WTC11 (cell line): ENCODE results near the gene ITGA8. TPM values are rescaled to one million over a fixed set of nuclear protein-coding genes. Genes with fewer than 3 reads are reported as not detected.

Experiments used
- ATAC-seq: fragments of 200-7000 bp; cut with Tn5 transposase; 2 replicates; pipeline ENCODE4 v1.10.0; 2021; ENCODE audit warnings: mild to moderate bottlenecking, moderate library complexity
- CTCF ChIA-PET: fragments of 300-600 bp; sonication (Branson Sonifier 250); formaldehyde crosslinking; loops from one replicate; lab custom pipeline; 2021; ENCODE audit warnings: antibody characterized with exemption; lab: Charles Lee
- POLR2A ChIA-PET: fragments of 350-600 bp; sonication (Branson Sonifier 250); formaldehyde crosslinking; loops from one replicate; lab custom pipeline; 2021; ENCODE audit warnings: antibody characterized with exemption; lab: Charles Lee
- DNase-seq: peaks from one replicate; pipeline ENCODE4 v3.0.0; 2021; ENCODE audit warnings: low spot score
- H3K27ac Mint-ChIP-seq: 2 replicates; pipeline ENCODE4 v1.8.0; 2021; ENCODE audit warnings: mixed read lengths
- H3K27me3 Mint-ChIP-seq: 2 replicates; pipeline ENCODE4 v1.8.0; 2021; ENCODE audit warnings: low read depth, mild to moderate bottlenecking, moderate library complexity, mixed read lengths
- H3K36me3 Mint-ChIP-seq: 2 replicates; pipeline ENCODE4 v1.8.0; 2021; ENCODE audit warnings: mixed read lengths
- H3K4me1 Mint-ChIP-seq: 2 replicates; pipeline ENCODE4 v1.8.0; 2022; ENCODE audit warnings: mixed read lengths
- H3K4me3 Mint-ChIP-seq: 2 replicates; pipeline ENCODE4 v1.8.0; 2021; ENCODE audit warnings: mild to moderate bottlenecking, moderate library complexity, mixed read lengths
- H3K9me3 Mint-ChIP-seq: 2 replicates; pipeline ENCODE4 v1.8.0; 2021; ENCODE audit warnings: mixed read lengths
- AFF4 ChIP-seq: sonication (generic); formaldehyde crosslinking; IDR thresholded peaks from 2 replicates; pipeline ENCODE4 v1.8.1; 2023; ENCODE audit warnings: mild to moderate bottlenecking, missing genetic modification reagents, borderline replicate concordance
- CDX4 ChIP-seq: fragments of 250-450 bp; sonication (Bioruptor Pico); IDR thresholded peaks from 2 replicates; pipeline ENCODE4 v1.9.0; 2021; ENCODE audit warnings: moderate library complexity, mild to moderate bottlenecking, inconsistent platforms, borderline replicate concordance
- E2F1 ChIP-seq: sonication (generic); formaldehyde crosslinking; IDR thresholded peaks from 2 replicates; pipeline ENCODE4 v1.8.0; 2022; ENCODE audit warnings: mild to moderate bottlenecking, missing genetic modification reagents
- E2F4 ChIP-seq: sonication (generic); formaldehyde crosslinking; IDR thresholded peaks from 2 replicates; pipeline ENCODE4 v1.8.1; 2022; ENCODE audit warnings: low read depth, mild to moderate bottlenecking, moderate library complexity, missing genetic modification reagents, borderline replicate concordance
- EMX1 ChIP-seq: fragments of 250-450 bp; sonication (Bioruptor Pico); IDR thresholded peaks from 2 replicates; pipeline ENCODE4 v1.8.0; 2021; ENCODE audit warnings: mild to moderate bottlenecking
- FOXJ3 ChIP-seq: sonication (generic); formaldehyde crosslinking; IDR thresholded peaks from 2 replicates; pipeline ENCODE4 v1.9.0; 2021; ENCODE audit warnings: missing genetic modification reagents, mild to moderate bottlenecking, borderline replicate concordance
- JAZF1 ChIP-seq: fragments of 250-450 bp; sonication (Bioruptor Pico); IDR thresholded peaks from 2 replicates; pipeline ENCODE4 v1.9.0; 2021; ENCODE audit warnings: moderate library complexity, mild to moderate bottlenecking, inconsistent platforms
- RORB ChIP-seq: fragments of 250-450 bp; sonication (Bioruptor Pico); IDR thresholded peaks from 2 replicates; pipeline ENCODE4 v1.9.0; 2021; ENCODE audit warnings: mild to moderate bottlenecking
- SOX15 ChIP-seq: fragments of 250-450 bp; sonication (Bioruptor Pico); IDR thresholded peaks from 2 replicates; pipeline ENCODE4 v1.9.0; 2021; ENCODE audit warnings: mild to moderate bottlenecking
- STAT6 ChIP-seq: sonication (generic); formaldehyde crosslinking; conservative IDR thresholded peaks from 2 replicates; pipeline ENCODE4 v1.8.1; 2023; ENCODE audit warnings: mild to moderate bottlenecking, low read depth, missing genetic modification reagents, moderate library complexity
- TCF7 ChIP-seq: sonication (generic); formaldehyde crosslinking; IDR thresholded peaks from 2 replicates; pipeline ENCODE4 v1.8.0; 2022; ENCODE audit warnings: mild to moderate bottlenecking, low read depth, missing genetic modification reagents, moderate library complexity
- TEAD1 ChIP-seq: sonication (generic); formaldehyde crosslinking; IDR thresholded peaks from 2 replicates; pipeline ENCODE4 v1.8.0; 2022; ENCODE audit warnings: mild to moderate bottlenecking, missing genetic modification reagents
- TEAD4 ChIP-seq: sonication (generic); formaldehyde crosslinking; IDR thresholded peaks from 2 replicates; pipeline ENCODE4 v1.8.0; 2022; ENCODE audit warnings: mild to moderate bottlenecking, missing genetic modification reagents
- TP53 ChIP-seq: sonication (generic); formaldehyde crosslinking; IDR thresholded peaks from 2 replicates; pipeline ENCODE4 v1.8.1; 2023; ENCODE audit warnings: mild to moderate bottlenecking, missing genetic modification reagents
- ZNF121 ChIP-seq: sonication (generic); formaldehyde crosslinking; IDR thresholded peaks from 2 replicates; pipeline ENCODE4 v1.8.0; 2023; ENCODE audit warnings: missing genetic modification reagents
- total RNA-seq: library from RNA; stranded (reverse); gene quantifications from 3 replicates; pipeline ENCODE4 v1.2.3, GENCODE V29; 2021
- TF ChIP-seq, protein P1 (sequence below): fragments of 250-450 bp; sonication (Bioruptor Pico); IDR thresholded peaks from 2 replicates; pipeline ENCODE4 v1.9.0; 2021; ENCODE audit warnings: mild to moderate bottlenecking
- TF ChIP-seq, protein P2 (sequence below): sonication (generic); formaldehyde crosslinking; IDR thresholded peaks from 2 replicates; pipeline ENCODE4 v1.8.0; 2022; ENCODE audit warnings: mild to moderate bottlenecking, missing genetic modification reagents
- TF ChIP-seq, protein P3 (sequence below): sonication (generic); formaldehyde crosslinking; IDR thresholded peaks from 2 replicates; pipeline ENCODE4 v1.8.1; 2022; ENCODE audit warnings: mild to moderate bottlenecking, missing genetic modification reagents, moderate library complexity, borderline replicate concordance
- TF ChIP-seq, protein P4 (sequence below): sonication (generic); formaldehyde crosslinking; IDR thresholded peaks from 2 replicates; pipeline ENCODE4 v1.8.1; 2023; ENCODE audit warnings: mild to moderate bottlenecking, missing genetic modification reagents, moderate library complexity

Gene ITGA8
- total RNA-seq, 1 experiment from 2014 or later = not detected

GRCh38 chr10:15748126-15748525, 28.4 kb upstream of the ITGA8 start (continued):
- TF ChIP-seq CDX4 = no peak

DNA sequence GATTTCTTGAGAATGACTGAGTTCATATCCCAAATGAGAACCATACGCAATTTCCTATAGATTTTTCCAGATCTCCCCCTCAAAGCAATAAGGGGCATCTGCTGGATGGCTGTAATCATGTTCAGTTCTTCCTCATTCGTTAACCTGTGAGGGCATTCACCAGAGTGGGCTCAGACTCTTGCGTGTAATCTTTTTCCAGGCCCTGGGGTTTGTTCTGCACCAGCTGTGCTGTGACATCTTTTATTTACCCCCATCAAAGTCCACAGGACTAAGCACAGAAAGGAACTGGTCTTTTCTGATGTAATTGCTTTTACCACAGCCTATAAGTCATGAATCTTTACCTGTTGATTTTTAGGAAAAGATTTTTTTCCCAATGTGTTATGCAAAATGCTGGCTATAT, 27.9 kb upstream of the ITGA8 start:
- POLR2A ChIA-PET = no interaction called here
- CTCF ChIA-PET = interaction anchor here (0.7 kb wide), 1 partner anchor 28 kb away, joined by 3 read pairs; the partner anchor contains the start of gene ITGA8
- H3K36me3 Mint-ChIP-seq = no peaks in the 10 kb centered on the region
- no peak for DNase-seq
- TF ChIP-seq JAZF1 (CRISPR knock-in tag) (no peak), E2F1 (CRISPR knock-in tag) (no peak), TEAD1 (CRISPR knock-in tag) (no peak), E2F4 (CRISPR knock-in tag) (no peak), TEAD4 (CRISPR knock-in tag) (no peak), EMX1 (CRISPR knock-in tag) (no peak), FOXJ3 (CRISPR knock-in tag) (no peak), ZNF121 (no peak)
- TF ChIP-seq, protein P1, sequence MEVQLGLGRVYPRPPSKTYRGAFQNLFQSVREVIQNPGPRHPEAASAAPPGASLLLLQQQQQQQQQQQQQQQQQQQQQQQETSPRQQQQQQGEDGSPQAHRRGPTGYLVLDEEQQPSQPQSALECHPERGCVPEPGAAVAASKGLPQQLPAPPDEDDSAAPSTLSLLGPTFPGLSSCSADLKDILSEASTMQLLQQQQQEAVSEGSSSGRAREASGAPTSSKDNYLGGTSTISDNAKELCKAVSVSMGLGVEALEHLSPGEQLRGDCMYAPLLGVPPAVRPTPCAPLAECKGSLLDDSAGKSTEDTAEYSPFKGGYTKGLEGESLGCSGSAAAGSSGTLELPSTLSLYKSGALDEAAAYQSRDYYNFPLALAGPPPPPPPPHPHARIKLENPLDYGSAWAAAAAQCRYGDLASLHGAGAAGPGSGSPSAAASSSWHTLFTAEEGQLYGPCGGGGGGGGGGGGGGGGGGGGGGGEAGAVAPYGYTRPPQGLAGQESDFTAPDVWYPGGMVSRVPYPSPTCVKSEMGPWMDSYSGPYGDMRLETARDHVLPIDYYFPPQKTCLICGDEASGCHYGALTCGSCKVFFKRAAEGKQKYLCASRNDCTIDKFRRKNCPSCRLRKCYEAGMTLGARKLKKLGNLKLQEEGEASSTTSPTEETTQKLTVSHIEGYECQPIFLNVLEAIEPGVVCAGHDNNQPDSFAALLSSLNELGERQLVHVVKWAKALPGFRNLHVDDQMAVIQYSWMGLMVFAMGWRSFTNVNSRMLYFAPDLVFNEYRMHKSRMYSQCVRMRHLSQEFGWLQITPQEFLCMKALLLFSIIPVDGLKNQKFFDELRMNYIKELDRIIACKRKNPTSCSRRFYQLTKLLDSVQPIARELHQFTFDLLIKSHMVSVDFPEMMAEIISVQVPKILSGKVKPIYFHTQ (CRISPR knock-in tag) = no peak
- TF ChIP-seq, protein P2, sequence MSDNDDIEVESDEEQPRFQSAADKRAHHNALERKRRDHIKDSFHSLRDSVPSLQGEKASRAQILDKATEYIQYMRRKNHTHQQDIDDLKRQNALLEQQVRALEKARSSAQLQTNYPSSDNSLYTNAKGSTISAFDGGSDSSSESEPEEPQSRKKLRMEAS (CRISPR knock-in tag) = no peak
- TF ChIP-seq, all 79 proteins: peak for 0
- Mint-ChIP-seq H3K9me3 (no peaks in the 10 kb centered on the region), H3K27ac (no peak overlapping the region), H3K4me1 (no peaks in the 10 kb centered on the region), H3K4me3 (no peak overlapping the region), H3K27me3 (no peaks in the 10 kb centered on the region)
- no peak for ATAC-seq

DNA sequence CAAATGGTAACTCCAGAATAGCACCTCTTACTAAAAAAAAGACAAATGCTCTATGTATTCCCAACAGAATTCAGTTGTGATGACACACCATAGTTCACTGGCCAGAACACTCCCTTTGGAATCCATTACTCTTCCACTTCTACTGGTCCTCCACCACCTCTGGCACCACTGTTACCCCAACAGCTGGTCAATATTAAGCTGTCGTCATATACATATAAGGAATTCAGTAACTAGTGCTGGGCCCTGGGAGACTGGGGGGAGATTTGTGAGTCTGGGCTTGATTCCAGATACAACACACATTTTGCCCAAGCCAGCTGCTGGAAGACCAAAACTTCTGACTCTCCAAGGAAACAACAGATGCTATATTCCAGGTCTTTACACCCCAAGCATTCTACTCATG, 26.0 kb upstream of the ITGA8 start:
- ATAC-seq = no peak
- Mint-ChIP-seq H3K27me3 (no peaks in the 10 kb centered on the region), H3K4me1 (no peaks in the 10 kb centered on the region), H3K27ac (no peak overlapping the region), H3K36me3 (no peaks in the 10 kb centered on the region), H3K9me3 (no peaks in the 10 kb centered on the region), H3K4me3 (no peak overlapping the region)
- ChIA-PET CTCF (interaction anchor here (1.2 kb wide), 1 partner anchor 25 kb away, joined by 6 read pairs; the partner anchor contains the start of gene ITGA8), POLR2A (no interaction called here)
- no peak for DNase-seq
- TF ChIP-seq TP53 (CRISPR knock-in tag) (no peak), SOX15 (CRISPR knock-in tag) (no peak), STAT6 (CRISPR knock-in tag) (no peak), TCF7 (CRISPR knock-in tag) (no peak), AFF4 (CRISPR knock-in tag) (no peak), RORB (CRISPR knock-in tag) (no peak)
- TF ChIP-seq, protein P3, sequence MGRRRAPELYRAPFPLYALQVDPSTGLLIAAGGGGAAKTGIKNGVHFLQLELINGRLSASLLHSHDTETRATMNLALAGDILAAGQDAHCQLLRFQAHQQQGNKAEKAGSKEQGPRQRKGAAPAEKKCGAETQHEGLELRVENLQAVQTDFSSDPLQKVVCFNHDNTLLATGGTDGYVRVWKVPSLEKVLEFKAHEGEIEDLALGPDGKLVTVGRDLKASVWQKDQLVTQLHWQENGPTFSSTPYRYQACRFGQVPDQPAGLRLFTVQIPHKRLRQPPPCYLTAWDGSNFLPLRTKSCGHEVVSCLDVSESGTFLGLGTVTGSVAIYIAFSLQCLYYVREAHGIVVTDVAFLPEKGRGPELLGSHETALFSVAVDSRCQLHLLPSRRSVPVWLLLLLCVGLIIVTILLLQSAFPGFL (CRISPR knock-in tag) = no peak
- TF ChIP-seq, protein P4, sequence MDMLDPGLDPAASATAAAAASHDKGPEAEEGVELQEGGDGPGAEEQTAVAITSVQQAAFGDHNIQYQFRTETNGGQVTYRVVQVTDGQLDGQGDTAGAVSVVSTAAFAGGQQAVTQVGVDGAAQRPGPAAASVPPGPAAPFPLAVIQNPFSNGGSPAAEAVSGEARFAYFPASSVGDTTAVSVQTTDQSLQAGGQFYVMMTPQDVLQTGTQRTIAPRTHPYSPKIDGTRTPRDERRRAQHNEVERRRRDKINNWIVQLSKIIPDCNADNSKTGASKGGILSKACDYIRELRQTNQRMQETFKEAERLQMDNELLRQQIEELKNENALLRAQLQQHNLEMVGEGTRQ = no peak
